H54 (cell line): ENCODE measurements around the gene KRTAP9-8.
"Not testable (repeated sequence)": the region's sequence is repeated elsewhere in the genome, so short reads cannot be mapped to it uniquely, and the experiment has no call there.

Source experiments
- DNase-seq: peaks from one replicate; pipeline ENCODE4 v3.0.0; 2011; ENCODE audit warnings: low spot score, mixed read lengths; ENCODE audit not compliant: insufficient read length
- FAIRE-seq: peaks from 3 replicates; lab custom pipeline; 2011; peaks lifted over from hg19 to GRCh38; lab: Jason Lieb, UNC
- POLR2A ChIP-seq: IDR thresholded peaks from 2 replicates; pipeline ENCODE4 v1.6.1; 2011; ENCODE audit warnings: low read depth, mild to moderate bottlenecking, low read length

Gene KRTAP9-8, protein sequence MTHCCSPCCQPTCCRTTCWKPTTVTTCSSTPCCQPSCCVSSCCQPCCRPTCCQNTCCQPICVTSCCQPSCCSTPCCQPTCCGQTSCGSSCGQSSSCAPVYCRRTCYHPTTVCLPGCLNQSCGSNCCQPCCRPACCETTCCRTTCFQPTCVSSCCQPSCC

DNA sequence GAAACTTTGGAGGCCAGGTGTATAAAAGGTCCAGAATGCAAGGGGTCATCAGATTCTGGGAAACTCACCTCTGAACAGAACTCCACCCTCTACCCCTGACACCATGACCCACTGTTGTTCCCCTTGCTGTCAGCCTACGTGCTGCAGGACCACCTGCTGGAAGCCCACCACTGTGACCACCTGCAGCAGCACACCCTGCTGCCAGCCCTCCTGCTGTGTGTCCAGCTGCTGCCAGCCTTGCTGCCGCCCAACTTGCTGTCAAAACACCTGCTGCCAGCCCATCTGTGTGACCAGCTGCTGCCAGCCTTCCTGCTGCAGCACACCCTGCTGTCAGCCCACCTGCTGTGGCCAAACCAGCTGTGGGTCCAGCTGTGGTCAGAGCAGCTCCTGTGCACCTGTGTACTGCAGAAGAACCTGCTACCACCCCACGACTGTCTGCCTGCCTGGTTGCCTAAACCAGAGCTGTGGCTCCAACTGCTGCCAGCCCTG lies at the start of gene KRTAP9-8:
KRTAP9-8 (plus strand) TSS at position 51 of the 489 bp plus-strand sequence; CDS start at position 104, 53 bp downstream.
- DNase-seq, FAIRE-seq: not testable (repeated sequence)

DNA sequence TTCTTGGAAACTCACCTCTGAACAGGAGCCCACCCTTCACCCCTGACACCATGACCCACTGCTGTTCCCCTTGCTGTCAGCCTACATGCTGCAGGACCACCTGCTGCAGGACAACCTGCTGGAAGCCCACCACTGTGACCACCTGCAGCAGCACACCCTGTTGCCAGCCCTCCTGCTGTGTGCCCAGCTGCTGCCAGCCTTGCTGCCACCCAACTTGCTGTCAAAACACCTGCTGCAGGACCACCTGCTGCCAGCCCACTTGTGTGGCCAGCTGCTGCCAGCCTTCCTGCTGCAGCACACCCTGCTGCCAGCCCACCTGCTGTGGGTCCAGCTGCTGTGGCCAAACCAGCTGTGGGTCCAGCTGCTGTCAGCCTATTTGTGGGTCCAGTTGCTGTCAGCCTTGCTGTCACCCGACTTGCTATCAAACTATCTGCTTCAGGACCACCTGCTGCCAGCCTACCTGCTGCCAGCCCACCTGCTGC lies 47.9 kb upstream of the KRTAP9-8 start, which contains the start of gene KRTAP9-1:
KRTAP9-1 (plus strand) TSS at position 51 of the 482 bp plus-strand sequence; CDS start at position 51, 0 bp downstream.
- not testable (repeated sequence) for DNase-seq, FAIRE-seq

DNA sequence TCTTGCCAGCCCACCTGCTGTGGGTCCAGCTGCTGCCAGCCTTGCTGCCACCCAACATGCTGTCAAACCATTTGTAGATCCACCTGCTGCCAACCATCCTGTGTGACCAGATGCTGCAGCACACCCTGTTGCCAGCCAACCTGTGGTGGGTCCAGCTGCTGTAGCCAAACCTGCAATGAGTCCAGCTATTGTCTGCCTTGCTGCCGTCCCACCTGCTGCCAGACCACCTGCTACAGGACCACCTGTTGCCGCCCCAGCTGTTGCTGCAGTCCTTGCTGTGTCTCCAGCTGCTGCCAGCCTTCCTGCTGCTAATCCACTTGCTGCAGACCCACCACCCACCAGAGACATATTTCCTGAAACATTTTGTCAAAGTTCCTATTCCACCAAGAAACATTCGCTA lies 47.5 kb upstream of the KRTAP9-8 start:
- FAIRE-seq (no peak), DNase-seq (no peak)
- TF ChIP-seq POLR2A, result no peak

DNA sequence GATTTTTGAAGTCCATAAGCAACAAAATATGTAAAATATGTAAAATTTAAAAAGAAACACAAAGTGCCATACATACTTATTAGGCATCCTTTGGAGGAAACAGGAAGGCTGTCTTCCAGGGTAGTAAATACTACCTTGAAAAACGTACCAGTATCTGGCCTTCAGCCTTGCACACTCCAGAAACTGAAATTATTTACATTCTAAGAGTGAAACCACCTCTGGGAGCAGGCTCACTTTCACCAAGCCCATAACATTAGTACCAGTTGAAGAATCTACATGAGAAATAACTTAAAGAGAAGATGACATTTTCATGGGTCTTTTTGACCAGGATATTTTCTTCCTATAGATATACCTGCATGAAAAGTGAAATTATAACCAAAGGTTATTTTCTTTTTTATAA lies 41.7 kb upstream of the KRTAP9-8 start:
- no peak for FAIRE-seq
- DNase-seq, result no peak
- no peak for TF ChIP-seq POLR2A

DNA sequence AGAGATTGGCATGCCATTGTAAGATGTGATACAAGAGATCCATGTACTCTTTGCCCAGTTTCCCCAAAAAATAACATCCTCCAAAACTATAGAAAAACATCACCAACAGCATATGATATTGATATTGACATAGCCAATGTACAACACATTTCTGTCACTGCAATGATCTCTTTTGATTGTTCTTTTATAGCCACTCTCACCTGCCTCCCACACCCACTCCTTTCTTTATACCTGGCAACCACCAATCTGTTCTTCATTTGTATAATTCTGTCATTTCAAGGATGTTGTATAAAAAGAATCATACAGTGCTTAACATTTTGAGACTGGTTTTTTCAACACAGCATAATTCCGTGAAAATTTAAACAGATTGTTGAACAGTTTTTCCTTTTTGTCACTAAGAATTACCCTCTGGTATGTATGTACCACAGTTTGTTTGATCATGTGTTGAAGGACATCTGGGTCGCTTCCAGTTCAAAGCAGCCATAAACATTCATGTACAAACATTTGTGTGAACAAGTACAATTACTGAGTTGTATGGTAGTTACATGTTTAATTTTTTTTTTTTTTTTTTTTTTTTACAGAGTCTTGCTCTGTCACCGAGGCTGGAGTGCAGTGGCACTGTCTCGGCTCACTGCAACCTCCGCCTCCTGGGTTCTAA lies 38.2 kb upstream of the KRTAP9-8 start:
- DNase-seq (no peak), FAIRE-seq (no peak)
- no peak for TF ChIP-seq POLR2A

DNA sequence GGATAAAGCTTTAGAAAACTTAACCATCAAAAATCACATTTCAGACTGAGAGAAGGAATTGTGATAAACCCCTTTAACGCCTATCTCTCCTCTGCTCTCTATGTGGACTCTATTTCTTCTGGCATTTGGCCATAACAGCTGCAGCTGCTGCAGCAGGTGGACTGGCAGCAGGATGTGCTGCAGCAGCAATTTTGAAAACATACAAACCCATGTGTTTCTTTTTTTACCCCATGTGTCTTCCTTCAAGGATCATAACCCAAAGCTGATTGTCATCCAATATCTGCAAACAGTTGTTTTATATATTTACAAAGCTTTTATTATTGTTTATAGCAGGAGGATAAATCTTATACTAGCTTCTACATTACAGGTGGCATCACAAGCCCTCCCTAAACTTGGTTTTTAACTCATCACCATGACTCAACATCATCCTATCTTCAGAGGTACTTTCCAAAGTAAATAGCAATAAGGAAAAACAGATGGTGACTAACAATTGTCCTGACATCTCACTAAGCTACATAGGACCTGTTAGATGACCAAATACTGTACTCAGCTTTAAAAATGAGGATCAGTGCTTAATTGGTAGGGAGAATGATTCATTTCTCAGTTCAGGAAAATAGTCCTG lies 25.8 kb upstream of the KRTAP9-8 start:
- DNase-seq, result no peak
- TF ChIP-seq POLR2A, result no peak
- FAIRE-seq, result peak; percentile 82

DNA sequence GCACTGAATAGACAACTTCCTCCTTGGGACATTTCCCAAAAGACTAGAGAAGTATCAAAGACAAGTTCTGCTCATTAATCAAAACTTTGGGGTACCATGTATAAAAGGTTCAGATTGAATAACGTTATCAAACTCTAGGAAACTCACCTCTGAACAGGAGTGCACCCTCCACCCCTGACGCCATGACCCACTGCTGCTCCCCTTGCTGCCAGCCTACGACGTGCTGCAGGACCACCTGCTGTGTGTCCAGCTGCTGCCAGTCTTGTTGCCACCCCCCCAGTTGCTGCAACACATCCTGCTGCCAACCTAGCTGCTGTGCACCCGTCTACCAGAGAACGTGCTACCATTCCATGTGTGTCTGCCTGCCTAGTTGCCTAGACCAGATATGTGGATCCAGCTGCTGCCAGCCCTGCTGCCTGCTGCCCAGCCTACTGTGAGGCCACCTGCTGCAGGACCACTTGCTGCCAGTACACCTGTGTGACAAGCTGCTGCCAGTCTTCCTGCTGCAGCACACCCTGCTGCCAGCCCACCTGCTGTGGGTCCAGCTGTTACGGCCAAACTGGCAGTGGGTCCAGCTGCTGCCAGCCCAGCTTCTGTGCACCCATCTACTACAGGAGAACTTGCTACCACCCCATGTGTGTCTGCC lies 25.2 kb upstream of the KRTAP9-8 start:
- FAIRE-seq, result peak; percentile 23

DNA sequence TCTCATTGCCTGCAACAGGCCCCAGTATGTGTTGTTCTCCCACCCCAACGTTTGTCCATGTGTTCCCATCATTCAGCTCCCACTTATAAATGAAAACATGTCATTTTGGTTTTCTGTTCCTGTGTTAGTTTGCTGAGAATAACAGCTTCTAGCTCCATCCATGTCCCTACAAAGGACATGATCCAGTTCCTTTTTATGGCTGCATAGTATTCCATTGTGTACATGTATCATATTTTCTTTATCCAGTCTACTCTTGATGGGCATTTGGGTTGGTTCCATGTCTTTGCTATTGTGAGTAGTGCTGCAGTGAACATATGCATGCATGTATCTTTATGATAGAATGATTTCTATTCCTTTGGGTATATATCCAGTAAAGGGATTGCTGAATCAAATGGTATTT lies 22.1 kb upstream of the KRTAP9-8 start:
- no peak for FAIRE-seq
- no peak for TF ChIP-seq POLR2A
- no peak for DNase-seq

More for the DNA sequence above, 25.2 kb upstream of the KRTAP9-8 start:
- no peak for TF ChIP-seq POLR2A
- no peak for DNase-seq

DNA sequence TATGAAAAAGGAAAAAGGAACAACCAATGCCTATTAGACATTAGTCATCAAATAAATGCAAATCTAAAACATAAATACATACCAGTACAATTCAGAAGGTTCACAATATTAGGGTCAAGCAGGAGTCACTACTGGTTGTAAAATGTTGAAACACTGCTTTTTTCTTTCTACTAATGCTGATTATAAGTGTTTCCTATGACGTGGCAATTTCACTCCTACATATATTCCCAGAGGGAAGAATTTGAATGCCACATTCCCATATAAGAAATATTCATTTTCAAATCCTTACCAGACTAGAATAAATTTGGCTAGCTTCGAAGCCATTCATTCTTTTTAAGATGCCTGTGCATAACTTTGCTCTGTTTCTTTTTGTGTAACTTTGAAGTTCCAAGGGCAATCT lies 14.0 kb upstream of the KRTAP9-8 start:
- DNase-seq (no peak), FAIRE-seq (no peak)
- TF ChIP-seq POLR2A, result no peak

DNA sequence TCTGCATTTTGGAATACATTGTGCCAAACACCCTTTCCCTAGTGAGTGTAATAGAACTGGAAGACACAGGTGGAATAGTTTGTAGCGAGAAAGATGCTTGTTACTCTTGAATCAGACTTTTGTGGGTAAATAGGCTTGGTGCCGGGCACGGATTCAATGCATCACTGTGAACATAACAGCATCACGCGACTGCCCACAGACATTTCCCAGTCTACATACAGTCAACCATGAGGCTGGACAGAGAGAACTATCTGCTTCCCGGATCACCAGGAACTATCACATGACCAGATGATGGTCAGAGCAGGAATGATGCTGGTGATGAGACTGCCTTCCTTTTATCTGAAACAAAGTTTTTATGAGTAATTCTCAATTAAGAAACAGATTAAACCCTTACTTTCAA lies 11.7 kb upstream of the KRTAP9-8 start:
- DNase-seq (no peak), FAIRE-seq (no peak)
- TF ChIP-seq POLR2A, result no peak

DNA sequence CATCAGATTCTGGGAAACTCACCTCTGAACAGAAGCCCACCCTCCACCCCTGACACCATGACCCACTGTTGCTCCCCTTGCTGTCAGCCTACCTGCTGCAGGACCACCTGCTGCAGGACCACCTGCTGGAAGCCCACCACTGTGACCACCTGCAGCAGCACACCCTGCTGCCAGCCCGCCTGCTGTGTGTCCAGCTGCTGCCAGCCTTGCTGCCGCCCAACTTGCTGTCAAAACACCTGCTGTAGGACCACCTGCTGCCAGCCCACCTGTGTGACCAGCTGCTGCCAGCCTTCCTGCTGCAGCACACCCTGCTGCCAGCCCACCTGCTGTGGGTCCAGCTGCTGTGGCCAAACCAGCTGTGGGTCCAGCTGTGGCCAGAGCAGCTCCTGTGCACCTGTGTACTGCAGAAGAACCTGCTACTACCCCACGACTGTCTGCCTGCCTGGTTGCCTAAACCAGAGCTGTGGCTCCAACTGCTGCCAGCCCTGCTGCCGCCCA lies 11.2 kb upstream of the KRTAP9-8 start, which contains the start of gene KRTAP9-2:
KRTAP9-2 (plus strand) TSS at position 51 of the 498 bp plus-strand sequence; CDS start at position 58, 7 bp downstream.
- FAIRE-seq, DNase-seq: not testable (repeated sequence)

DNA sequence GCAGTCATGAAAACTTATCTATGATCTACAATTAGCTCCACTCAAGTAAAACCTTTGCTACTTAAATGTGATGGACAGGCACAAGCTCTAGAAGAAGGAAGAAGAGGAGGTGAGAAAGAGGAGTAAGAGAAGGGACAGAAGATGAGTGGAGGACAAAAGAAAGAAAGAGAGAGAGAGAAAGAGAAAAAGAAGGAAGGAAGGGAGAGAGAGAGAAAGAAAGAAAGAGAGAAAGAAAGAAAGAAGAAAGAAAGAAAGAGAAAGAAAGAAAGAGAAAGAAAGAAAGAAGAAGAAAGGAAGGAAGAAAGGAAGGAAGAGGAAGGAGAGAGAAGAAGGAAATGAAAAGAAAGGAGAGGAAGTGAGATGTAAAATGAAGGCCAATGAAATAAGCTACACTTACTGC lies 7.7 kb upstream of the KRTAP9-8 start:
- no peak for TF ChIP-seq POLR2A
- no peak for FAIRE-seq
- DNase-seq, result no peak

DNA sequence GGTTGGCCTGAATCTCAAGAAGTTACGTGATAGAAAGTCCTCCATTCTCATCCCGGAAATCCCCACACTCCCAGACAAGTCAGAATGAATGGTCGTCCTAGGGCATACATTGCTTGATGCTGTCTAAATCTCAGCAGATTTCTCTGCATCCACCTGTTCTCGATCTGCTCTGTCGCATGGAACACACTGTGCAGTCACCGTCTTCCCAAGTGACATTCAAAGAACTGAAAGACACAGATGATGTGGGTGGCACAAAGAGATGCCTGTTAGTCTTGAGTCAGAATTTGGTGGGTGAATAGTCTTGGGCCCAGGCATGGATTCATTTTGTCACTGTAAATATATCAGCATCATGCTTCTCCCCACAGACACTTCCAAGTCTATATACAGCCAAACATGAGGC lies 6.1 kb upstream of the KRTAP9-8 start:
- FAIRE-seq (no peak), DNase-seq (no peak)
- no peak for TF ChIP-seq POLR2A

DNA sequence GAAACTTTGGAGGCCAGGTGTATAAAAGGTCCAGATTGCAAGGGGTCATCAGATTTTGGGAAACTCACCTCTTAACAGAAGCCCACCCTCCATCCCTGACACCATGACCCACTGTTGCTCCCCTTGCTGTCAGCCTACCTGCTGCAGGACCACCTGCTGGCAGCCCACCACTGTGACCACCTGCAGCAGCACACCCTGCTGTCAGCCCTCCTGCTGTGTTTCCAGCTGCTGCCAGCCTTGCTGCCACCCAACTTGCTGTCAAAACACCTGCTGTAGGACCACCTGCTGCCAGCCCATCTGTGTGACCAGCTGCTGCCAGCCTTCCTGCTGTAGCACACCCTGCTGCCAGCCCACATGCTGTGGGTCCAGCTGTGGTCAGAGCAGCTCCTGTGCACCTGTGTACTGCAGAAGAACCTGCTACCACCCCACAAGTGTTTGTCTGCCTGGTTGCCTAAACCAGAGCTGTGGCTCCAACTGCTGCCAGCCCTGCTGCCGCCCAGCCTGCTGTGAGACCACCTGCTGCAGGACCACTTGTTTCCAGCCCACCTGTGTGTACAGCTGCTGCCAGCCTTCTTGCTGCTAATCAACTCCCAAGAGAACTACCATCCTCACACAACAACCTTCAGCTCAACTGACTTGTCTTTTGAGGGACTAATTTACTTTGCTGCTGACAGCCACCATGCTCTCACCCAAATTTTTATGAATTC lies 5.2 kb upstream of the KRTAP9-8 start, which contains the start of gene KRTAP9-3:
KRTAP9-3 (plus strand) TSS at position 51 of the 707 bp plus-strand sequence; CDS start at position 104, 53 bp downstream.
- not testable (repeated sequence) for DNase-seq, FAIRE-seq

DNA sequence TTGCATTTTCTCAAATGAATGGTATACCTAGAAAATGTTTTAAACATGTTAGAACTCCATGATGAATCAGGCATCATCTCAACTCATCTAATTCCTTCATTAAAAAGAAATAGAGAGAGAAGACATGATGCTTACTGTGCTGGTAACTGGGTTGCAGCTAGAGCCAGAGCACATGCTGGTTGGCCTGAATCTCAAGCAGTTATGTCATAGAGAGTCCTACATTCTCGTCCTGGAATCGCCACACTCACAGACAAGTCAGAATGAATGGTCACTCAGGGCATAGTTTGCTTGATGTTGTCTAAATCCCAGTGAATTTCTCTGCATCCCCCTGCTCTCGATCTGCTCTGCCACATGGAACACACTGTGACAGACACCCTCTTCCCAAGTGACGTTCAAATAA lies 683 bp upstream of the KRTAP9-8 start:
- not testable (repeated sequence) for DNase-seq, FAIRE-seq

DNA sequence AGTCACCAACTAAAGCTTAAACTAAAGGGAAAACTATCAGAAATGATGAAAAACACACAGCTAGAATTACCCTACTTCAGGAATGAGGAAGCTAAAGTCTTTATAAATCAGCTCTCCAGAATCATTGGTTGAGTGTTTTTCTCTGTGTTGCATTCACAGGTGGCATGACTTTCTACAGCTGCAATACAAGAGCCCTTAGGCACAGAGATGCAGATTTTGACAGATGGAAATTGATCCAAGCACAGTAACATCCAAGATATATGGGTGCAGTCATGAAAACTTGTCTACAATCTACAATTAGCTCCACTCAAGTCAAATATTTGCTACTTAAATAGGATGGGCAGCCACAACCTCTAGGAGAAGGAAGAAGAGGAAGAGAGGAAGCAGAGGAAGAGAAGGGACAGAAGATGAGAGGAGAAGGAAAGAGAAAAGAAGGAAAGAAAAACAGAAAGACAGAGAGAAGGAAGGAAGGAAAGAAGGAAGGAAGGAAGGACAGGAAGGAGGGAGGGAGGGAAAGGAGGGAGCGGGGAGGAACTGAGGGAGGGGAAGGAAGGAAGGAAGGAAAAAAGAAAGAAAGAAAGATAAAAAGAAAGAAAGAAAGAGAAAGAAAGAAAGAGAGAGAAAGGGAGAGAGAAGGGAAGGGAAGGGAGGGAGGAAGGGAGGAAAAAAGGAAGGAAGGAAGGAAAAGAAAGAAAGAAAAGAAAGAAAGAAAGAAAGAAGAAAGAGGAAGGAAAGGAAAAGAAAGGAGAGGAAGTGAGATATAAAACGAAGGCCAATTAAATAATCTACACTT lies 9.4 kb downstream of the KRTAP9-8 start:
- not testable (repeated sequence) for FAIRE-seq, DNase-seq

DNA sequence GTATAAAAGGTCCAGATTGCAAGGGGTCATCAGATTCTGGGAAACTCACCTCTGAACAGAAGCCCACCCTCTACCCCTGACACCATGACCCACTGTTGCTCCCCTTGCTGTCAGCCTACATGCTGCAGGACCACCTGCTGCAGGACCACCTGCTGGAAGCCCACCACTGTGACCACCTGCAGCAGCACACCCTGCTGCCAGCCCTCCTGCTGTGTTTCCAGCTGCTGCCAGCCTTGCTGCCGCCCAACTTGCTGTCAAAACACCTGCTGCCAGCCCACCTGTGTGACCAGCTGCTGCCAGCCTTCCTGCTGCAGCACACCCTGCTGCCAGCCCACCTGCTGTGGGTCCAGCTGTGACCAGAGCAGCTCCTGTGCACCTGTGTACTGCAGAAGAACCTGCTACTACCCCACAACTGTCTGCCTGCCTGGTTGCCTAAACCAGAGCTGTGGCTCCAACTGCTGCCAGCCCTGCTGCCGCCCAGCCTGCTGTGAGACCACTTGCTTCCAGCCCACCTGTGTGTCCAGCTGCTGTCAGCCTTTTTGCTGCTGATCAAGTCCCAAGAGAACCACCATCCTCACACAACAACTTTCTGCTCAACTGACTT lies 11.9 kb downstream of the KRTAP9-8 start, which contains the start of gene KRTAP9-4:
KRTAP9-4 (plus strand) TSS at position 51 of the 604 bp plus-strand sequence; CDS start at position 85, 34 bp downstream.
- not testable (repeated sequence) for DNase-seq, FAIRE-seq
